ENCODE results near the gene ATP1B2.

Gene ATP1B2

GRCh38 chr17:7688808-7689316, 38.1 kb downstream of the ATP1B2 start:
- no peak for DNase-seq (ENCODE audit: low read depth)
- TF ChIP-seq CTCF (conservative IDR thresholded peaks at IDR 0.05; ENCODE audit: control insufficient read depth, insufficient read depth, low read depth, low read length), result no peak
- H3K4me3 ChIP-seq (ENCODE audit: control insufficient read depth, low read depth, low read length), result peak overlapping the region; percentile 95

DNA sequence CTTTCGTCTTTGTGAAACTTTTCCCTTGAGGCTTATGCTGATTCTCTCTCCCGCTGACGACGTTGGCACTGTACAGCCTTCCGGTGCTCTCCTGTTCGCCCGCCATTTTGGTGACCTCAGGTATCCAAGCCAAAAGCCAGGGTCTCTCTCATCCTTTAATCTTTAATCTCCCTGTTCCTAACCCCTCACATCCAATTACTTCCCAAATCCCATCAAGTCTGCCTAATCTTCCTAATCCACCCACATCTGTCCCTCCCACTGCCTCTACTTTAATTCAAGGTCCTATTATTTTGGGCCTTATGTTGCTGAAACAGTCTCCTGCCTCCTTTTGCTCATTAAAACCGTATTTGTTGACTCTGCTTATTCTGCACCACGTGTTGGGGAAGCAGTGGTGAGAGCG, 44.9 kb downstream of the ATP1B2 start:
- no peak overlapping the region for H3K4me3 ChIP-seq (ENCODE audit: control insufficient read depth, low read depth, low read length)
- no peak for DNase-seq (ENCODE audit: low read depth)
- no peak for TF ChIP-seq CTCF (conservative IDR thresholded peaks at IDR 0.05; ENCODE audit: control insufficient read depth, insufficient read depth, low read depth, low read length)

GRCh38 chr17:7697828-7698588, 47.3 kb downstream of the ATP1B2 start:
- TF ChIP-seq CTCF (conservative IDR thresholded peaks at IDR 0.05; ENCODE audit: control insufficient read depth, insufficient read depth, low read depth, low read length), result no peak

DNA sequence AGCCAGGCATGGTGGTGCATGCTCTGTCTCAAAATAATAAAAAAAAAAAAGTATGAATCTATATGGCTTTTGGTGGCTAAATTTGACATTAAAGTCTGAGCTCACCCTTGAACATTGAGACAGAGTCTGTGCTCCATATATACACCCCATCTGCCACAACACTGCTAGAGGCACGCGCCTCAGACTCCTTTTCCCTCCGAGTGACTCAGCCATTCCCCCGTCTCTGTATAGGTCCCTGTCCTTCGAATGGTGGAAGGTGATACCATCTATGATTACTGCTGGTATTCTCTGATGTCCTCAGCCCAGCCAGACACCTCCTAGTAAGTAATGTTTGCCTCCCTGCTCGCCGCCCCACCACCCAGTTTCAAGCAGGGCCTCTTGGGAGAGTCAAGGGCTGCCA, 49.8 kb downstream of the ATP1B2 start:
- DNase-seq (ENCODE audit: low read depth), result no peak
- TF ChIP-seq CTCF (conservative IDR thresholded peaks at IDR 0.05; ENCODE audit: control insufficient read depth, insufficient read depth, low read depth, low read length), result no peak
- H3K4me3 ChIP-seq (ENCODE audit: control insufficient read depth, low read depth, low read length), result no peak overlapping the region

More at GRCh38 chr17:7697828-7698588, 47.3 kb downstream of the ATP1B2 start:
- no peak overlapping the region for H3K4me3 ChIP-seq (ENCODE audit: control insufficient read depth, low read depth, low read length)
- no peak for DNase-seq (ENCODE audit: low read depth)

DNA sequence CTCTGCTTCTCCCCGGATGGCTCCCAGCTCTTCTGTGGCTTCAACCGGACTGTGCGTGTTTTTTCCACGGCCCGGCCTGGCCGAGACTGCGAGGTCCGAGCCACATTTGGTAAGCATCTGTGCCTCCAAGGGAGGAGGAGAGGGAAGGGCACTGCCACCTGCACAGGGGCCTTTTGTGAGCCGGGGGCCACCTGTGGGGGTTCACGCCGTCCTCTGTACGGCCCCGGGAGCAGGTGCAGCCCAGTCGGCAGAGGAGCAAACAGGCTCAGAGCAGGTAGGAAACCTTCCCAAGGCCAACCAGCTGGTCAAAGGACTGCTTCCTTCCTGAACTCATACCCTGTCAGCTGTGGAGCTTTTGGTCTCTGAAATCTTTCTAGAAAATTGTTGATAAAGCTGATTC, 51.0 kb downstream of the ATP1B2 start:
- no peak for TF ChIP-seq CTCF (conservative IDR thresholded peaks at IDR 0.05; ENCODE audit: control insufficient read depth, insufficient read depth, low read depth, low read length)
- H3K4me3 ChIP-seq (ENCODE audit: control insufficient read depth, low read depth, low read length), result no peak overlapping the region
- no peak for DNase-seq (ENCODE audit: low read depth)

- no peak overlapping the region for H3K4me3 ChIP-seq (ENCODE audit: control insufficient read depth, low read depth, low read length)
- no peak for TF ChIP-seq CTCF (conservative IDR thresholded peaks at IDR 0.05; ENCODE audit: control insufficient read depth, insufficient read depth, low read depth, low read length)
- no peak for DNase-seq (ENCODE audit: low read depth)
These were observed 52.0 kb downstream of the ATP1B2 start for GRCh38 chr17:7702776-7703175.
